GM21515 (cell line): ENCODE results near the gene UBR2.
"Not testable (repeated sequence)": the region's sequence is repeated elsewhere in the genome, so short reads cannot be mapped to it uniquely, and the experiment has no call there.

ENCODE experiments used
- ATAC-seq: cut with Tn5 transposase; IDR thresholded peaks from one replicate; pipeline ENCODE4 v1.9.1; 2021; ENCODE audit not compliant: unreplicated experiment

The UBR2 gene

DNA sequence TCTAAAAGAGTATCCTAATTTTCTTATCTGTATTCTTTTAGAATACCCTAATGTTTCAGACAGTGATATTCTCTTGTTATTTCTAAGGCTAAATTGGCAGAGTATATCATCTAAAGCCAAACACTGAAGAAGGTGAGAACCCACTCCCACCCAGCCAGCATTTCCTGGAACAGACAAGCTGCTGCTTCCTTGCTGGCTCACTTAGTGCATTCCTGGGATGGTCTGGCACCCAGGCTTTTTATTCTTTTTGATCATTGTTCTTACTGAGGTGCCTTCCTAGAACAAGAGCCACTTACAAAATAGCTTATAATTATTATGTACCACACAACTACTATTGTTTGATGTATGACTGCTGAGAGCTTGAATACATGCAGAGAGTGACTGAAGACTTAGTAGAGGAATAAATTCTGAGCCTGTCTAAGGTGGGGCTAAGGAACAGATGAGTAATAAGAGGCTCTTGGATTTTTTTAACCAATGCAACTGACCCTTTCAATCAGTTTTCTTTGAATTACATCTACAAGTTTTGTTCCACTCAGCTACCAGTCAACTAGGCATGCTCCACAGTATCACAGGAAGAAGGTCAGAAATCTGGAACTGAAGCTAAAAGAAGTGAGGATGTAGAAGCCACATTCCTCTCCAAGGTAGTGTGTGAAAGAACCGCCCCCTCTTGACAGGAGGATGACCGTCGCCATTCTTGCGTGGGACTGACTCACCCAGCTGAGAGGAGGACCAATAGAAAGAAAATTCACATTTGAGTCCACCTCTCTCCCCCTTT lies 128.5 kb downstream of the UBR2 start:
- no peak for ATAC-seq

DNA sequence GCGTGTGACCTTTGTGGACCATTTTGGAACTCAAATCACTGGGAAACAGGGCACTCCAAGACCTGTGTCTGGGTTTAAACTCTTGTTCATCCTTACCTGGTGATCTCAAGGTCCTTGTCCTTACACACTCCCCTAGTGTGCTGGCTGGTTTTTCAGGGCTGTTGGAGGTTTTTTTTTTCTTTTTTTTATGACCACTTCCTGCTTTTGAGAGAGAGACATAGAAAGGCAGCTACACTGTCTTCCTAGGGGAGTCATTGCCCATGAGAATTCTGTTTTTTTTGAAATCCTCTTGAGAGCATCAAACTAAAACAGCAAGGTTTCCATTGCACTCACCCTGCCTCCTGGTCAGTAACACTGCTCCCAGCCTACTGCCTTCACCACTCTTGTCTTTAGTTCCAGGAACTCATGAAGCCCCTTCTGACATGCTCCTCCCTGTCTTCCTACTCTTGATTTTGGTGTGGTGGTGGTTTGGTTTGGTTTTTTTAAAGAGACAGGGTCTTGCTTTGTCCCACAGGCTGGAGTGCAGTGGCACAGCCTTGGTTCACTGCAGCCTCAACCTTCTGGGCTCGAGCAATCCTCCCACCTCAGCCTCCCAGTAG lies 130.0 kb downstream of the UBR2 start:
- no peak for ATAC-seq

DNA sequence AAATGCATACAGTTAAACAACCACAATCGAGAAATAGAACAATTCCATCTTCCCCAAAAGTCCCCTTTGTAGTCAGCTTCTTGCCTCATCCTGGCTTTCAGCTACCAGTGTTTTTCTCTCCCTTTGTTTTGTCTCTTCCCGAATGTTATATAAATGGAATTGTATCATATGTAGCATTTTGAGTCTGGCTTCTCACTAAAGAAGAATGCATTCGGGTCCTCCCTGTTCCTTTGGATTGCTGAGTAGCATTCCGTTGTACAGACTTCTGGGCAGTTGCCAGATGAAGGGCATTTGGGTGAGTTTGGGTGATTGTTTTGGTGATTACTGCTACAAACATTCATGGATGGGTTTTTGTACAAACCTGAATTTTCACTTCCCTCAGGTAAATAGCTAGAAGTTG lies 130.8 kb downstream of the UBR2 start:
- no peak for ATAC-seq

DNA sequence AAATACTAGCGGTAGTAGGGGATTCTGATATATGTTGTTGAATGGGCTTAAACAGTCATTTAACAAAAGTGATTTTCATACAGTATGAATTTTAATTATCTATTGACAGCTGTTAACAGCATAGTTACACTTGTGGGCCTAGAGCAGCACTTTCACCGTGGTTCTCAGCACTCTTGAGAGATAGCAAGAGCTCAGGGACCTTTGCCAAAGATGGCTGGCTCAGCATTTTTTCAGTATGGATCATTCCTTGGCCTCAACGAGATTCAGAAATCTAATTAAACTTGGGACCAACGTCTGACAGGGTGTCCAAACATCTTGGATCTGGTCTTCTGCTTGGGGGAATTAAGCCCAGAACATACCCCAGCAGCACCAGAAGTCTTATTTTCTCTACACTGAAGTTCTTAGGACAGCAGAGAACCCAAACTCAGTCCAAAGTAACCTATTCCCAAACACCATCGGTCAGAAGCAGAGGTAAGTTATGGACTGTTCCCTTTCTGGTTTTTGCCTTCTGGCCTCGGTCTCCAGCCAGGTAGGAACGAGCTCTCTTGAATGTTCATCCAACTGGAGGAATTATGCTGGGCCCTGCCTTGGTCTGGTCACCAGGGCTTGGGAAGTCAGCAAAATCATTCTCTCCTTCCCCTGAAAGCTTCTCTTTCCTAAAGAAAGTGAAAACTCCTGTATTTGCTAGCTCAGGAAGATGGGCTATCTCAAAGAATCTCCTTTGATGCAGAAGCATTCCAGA lies 132.9 kb downstream of the UBR2 start:
- ATAC-seq = no peak

DNA sequence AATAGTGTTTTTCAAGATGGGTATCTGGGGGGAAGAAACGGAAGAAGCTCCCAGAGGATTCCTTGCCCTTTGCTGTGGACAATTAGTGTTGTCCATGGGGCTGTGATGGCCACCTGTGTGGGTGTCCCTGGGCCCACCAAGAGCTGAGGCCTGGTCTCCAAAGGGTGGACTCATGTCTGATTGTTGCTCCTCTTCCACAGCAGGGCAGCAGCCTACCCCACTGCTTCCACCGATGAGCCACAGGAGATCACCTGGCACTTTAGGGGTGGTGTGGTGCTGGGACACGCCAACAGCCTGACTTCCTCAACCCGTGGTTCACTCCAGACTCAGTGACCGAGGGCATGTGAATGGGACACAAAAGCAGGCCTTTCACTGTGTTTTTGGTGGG lies 133.4 kb downstream of the UBR2 start:
- ATAC-seq = no peak

DNA sequence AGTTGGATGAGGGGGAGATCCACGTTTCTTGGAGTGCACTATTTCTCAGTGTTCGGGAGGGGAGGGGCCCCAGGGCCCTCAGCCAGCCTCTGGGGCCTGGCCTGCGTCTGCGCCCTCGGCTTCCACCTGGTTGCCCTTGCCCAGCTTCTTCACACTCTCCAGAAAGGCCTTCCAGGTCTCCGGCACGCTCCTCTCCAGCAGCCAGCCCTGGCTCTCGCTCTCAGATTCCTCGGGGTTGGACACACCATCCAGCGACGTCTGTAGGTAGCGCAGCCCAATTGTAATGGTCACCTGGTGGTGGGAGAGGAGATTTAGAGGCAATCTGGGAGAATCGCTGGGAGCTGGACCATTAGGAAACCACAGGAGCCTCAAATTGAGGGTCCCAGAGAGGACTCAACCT lies 134.4 kb downstream of the UBR2 start:
- ATAC-seq = no peak

DNA sequence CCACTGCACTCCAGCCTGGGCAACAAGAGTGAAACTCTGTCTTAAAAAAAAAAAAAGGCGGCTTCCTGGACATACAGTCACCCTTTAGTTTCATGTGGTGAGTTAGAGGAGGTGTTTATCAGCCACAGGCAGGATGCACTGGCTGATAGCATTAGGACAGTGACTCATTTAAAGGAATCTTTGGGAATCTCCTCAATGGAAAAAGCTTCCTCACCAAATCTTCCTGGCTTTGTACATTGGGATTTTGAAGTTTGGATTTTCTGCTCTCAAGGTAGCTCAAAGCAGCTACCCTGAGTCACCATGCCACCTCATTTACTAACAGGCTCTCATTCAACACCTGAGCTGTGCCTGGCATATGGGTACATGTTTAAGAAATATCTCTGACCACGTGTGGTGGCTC lies 138.4 kb downstream of the UBR2 start:
- ATAC-seq = no peak

DNA sequence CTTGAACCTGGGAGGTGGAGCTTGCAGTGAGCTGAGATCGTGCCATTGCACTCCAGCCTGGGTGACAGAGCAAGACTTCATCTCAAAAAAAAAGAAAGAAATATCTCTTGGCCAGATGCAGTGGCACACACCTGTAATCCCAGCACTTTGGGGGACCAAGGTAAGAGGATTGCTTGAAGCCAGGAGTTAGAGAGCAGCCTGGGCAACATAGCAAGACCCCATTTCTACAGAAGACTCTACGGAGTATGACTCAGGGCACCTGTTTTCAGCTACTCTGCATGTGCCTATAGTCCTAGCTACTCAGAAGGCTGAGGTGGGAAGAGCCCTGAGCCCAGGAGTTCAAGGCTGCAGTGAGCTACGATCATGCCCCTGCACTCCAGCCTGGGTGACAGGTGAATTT lies 139.0 kb downstream of the UBR2 start:
- not testable (repeated sequence) for ATAC-seq

DNA sequence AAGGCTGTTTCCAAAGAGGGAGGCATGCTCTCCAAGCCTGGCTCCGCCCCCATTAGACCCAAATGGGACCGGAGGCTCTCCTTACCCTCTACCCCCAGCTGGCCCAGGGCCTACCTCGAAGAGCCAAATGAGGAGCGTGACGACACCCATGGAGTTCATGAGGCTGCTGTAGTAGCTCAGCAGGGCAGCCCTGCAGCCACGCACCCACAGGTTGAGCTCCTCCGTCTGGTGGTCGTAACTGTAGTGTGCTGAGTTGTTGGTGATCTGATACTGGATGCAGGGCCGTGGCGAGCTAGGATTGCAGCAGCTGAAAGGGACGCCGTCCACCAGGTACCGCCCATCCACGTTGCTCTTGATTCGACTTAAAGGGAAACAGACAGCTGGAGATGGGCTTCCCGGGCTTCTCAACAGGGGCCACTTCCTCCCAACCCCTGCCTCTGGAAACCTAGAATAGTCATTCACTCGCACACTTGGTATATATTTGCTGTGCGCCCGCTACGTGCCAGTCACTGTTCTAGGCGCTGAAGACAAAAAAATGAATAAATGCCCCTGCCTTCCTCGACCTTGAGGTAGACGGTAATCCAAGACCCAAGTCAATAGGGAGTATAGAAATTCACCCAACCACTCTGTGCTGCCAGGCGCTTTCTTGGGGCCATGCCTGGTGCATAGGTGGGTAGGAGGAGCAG lies 140.6 kb downstream of the UBR2 start:
- no peak for ATAC-seq

DNA sequence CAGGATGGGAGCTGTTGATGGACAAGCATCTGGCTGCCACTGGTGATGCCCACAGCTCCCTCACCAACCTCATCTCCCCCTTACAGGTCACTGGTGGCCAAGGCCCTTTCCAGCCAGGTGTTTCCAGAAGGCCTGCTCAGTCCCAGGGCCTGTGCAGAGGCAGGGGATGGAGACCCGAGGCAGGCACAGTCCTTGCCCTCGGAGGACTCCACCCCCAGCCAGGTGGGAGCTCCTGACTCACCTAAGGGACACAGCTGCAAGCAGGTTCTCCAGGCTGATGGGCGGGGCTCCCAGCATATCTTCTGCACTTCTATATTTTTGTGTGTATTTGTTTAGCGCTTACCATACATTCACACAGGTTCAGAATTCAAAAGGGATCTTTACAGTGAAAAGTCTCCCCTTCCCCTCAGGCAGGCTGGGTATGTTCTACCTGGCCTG lies 141.1 kb downstream of the UBR2 start:
- ATAC-seq = no peak

DNA sequence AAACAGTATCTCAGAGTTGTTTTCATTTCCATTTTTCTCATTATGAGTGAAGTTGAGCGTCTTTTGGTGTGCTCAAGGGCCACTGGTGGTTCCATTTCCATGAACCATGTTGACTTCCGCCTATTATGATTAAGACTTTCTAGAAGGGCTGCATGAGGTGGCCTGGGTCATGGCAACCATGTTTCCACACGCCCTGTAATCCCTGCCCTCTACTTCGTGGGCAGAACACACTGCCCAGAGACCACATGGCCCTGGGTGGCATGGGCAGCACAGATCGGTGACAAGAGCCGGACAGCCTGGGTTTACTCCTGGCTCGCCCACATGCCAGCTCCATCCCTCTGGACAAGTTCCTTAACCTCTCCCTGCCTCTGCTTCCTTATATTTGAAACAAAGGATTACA lies 143.8 kb downstream of the UBR2 start:
- no peak for ATAC-seq

DNA sequence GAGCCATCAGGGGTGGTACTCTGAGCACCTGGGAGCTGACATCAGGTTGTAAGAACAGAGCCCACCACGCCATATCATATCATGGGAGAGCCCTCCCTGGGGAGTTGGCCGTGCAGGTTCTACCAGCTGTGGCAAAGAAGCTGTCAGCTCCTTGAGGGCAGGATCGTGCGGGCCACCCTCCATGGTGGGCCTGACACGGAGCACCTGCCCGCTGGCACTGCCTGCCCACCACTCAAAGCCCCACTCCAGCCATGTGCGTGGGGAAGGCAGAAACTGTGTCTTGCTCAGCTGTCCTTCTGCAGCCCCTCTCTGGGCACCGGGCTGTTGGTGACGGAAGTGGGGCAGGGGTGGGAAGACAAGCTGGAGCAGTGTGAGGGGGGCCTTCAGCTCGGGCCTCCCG lies 144.3 kb downstream of the UBR2 start:
- no peak for ATAC-seq

DNA sequence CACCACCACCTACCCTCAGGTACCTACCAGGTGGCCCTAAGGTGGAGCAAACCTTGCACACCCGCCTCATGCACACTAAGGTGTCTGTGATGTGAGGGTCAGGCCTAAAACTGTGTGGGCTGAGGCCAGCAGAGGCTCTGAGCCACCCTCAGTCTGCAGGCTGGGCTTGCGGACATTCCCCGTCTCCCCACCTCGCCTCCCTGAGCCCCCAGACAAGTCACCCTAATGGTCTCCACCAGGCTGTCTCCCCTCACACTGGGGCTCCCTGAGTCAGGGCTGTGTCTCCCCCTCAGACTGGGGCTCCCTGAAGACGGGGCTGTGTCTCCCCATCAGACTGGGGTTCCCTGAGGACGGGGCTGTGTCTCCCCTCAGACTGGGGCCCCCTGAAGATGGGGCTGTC lies 146.0 kb downstream of the UBR2 start:
- no peak for ATAC-seq

DNA sequence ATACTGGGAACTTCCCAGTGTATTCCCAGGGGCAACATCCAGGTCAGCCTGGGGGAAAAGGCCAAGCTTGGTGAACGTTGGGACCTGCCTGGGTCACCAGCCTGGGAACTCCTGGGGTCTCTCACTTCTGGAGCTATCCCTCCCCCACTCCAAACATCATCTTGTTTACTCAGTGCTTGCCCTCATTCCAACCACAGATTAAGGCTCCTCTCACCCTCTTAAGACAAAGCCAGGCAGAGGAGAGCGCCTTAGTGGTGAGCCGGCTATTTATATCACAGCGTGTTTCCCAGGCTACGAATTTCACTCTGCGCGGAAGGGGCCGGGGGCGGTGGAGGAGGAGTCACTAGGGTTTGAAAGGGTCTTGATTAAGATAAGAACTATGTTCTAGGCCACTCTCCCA lies 146.5 kb downstream of the UBR2 start:
- no peak for ATAC-seq

DNA sequence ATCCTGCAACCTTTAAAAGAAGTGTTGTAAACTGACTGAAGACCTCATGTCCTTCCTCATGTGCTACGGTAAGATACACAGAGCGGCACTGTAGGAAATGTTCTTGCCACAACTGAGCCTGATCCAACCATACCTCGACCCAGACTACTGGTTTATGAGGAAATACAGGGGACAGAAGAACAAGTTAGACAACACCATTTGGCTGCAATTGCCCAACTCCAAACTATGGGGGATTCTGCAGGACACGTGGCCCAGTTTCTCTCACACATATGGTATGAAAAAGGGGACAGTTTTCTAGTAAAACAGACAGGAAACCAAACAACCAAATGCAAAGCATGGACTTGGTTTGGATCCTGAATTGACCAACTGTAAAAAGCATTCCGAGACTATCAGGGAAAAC lies 148.1 kb downstream of the UBR2 start:
- ATAC-seq = no peak

DNA sequence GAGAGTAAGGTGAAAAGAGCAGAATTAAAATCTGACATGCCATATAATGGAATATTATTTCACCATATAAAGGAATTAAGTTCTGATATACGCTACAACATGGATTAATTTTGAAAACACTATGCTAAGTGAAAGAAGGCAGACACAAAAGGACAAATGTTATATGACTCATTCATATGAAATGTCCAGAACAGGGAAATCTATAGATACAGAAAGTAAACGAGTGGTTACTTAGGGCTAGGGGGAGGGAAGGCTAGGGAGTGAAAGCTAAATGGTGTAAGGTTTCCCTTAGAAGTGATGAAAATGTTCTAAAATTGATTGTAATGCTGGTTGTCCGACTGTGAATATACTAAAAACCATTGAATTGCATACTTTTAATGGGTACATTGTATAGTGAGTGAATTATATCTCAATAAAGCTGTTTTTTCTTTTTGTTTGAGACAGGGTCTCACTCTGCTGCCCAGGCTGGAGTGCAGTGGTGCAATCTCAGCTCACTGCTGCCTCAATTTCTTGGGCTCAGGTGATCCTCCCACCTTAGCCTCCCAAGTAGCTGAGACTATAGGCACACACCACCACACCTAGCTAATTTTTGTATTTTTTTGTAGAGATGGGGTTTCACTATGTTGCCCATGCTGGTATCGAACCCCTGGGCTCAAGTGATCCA lies 150.4 kb downstream of the UBR2 start:
- no peak for ATAC-seq

DNA sequence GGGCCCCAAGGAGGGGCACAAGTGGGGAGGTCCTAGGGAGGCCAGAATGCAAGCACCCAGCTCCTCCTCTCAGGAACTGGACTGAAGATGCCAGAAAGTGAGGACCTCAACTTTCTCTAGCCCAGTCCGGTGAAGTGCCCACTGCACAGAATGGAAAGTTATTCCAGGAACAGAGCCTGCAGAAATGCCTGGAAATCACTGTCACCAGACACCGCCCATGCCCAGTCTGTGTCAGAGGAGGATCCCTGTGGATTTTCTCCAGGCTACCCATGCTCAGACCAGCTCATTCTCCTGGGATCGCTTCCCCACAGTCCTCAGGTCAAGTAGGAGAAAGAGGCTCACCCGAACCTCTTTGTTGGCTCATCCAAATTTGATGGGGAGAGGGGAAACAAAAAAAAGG lies 152.0 kb downstream of the UBR2 start:
- ATAC-seq = no peak

DNA sequence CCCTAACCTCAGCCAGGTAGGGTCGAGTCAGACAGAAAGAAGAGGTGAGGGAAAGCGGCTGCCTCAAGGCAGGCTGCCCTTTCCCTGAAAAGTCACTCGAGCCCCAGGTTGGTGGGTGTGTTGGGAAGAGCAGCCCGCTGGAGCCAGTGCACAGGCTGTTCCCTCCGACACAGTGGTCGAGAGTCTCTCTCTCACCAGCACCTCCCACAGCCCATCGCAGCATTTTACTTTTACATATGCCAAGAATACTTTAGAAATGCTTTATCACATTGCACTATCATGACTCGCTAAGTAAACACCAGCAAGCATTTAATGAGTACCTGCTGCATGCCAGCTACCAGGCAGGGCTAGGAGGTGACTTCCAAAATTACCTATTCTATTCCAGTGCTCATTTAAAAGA lies 156.9 kb downstream of the UBR2 start:
- no peak for ATAC-seq

DNA sequence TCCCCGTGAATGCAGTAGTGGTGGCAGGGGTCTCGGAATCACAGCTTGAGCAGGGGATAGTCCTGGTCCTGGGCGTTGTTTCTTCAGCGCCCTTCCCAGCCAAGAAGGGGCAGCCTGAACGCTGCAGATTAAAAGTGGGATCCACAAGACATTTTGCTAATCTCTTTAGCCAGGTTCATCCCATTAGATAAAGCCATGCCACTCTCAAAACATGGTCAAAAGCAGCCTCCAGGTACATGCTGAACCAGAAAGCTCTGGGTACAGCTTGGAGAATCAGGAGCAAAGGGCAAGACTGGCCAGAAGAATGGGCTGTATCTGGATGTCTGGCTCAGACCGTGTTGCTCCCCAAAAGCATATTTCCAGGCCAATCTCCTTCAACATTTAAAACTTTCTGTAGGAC lies 158.7 kb downstream of the UBR2 start, which contains the start of gene PRPH2:
PRPH2 (minus strand) TSS at position 101 of the 400 bp plus-strand sequence. CDS start 263 bp downstream, outside the sequence.
- no peak for ATAC-seq

DNA sequence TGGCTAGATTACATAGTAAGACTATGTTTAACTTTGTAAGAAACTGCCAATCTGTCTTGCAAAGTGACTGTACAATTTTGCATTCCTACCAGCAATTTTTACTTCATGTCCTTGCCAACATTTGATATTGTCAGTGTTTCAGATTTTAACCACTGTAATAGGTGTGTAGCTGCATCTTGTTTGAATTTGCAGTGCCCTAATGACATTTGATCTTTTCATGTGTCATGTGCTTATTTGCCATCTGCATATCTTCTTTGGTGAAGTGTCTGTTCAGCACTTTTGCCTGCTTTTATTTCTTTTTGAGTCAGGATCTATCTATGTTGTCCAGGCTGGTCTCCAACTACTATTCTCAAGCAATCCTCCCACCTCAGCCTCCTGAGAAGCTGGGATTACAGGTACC lies 161.0 kb downstream of the UBR2 start:
- no peak for ATAC-seq

DNA sequence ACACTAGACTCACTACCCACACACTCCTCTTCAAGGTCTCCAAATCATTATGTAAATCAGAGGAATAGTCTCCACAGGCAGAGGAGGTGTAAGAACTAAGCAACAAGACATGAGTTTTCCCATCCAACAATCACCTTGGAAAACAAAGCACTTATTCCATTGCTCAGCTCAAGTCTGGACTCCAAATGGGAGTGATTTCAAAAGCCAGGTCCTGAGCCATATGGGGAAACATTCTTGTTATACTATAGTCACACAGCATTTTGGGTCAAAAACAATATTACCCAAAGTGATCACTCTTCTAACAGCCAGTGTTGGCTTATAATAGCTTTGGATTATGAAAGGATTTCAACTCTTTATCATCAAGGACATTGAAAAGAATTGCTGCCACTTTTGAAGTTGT lies 162.2 kb downstream of the UBR2 start:
- no peak for ATAC-seq
